ENCODE measurements around the gene MAGI1. TPM values are rescaled to one million over a fixed set of nuclear protein-coding genes. Genes with fewer than 3 reads are reported as not detected.

MAGI1 gene
- polyA plus RNA-seq, 3 donors, result not detected

DNA sequence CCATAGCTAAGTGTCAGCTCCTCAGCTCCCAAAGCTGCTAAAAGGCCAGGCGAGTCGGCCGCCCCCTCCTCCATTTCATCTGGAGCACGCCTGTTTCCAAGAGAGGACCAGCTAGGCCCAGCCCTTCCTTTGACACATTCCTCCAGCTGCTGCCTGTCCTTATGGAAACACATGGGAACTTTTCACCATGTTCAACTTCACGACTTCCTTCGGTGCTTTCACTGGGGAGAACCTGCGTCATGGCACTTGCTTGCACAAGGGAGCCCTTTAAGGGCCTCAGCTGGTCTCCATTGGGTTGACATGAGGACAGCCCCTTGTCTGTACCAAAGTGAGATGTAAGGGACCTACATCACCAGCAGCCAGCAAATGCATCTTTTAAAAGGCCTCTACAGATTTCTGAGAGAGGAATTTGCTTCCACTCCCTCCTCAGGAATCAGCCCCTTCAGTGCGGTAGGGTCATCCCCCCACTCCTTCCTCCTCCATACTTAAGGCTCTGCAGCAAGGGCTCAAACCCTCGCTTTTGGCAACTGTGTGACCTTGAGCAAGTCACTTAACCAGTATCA, 2.1 kb downstream of the MAGI1 start:
- Histone ChIP-seq H3K4me3 (replicated peaks in 1 of 3; ENCODE audit: low read depth in 2 of 3, low read length in 3 of 3) (no peak overlapping the region), H3K4me1 (ENCODE audit: control insufficient read depth in 1 of 2, insufficient read depth in 2 of 2, low read length in 2 of 2) (peaks cover 0 to 6% of the 10 kb centered on the region in 2 donors), H2AFZ (ENCODE audit: insufficient read depth, low read depth, low read length, poor library complexity, severe bottlenecking) (no peak overlapping the region), H3K4me2 (replicated peaks; ENCODE audit: extremely low read depth, low read length, poor library complexity, severe bottlenecking) (no peak overlapping the region), H3K27me3 (ENCODE audit: control insufficient read depth in 2 of 2, insufficient read depth in 2 of 2, low read length in 2 of 2) (peaks cover 42 to 59% of the 10 kb centered on the region in 2 donors), H3K27ac (ENCODE audit: low read depth in 1 of 2, low read length in 2 of 2) (no peak overlapping the region), H4K20me1 (ENCODE audit: insufficient read depth, low read length) (no peaks in the 10 kb centered on the region), H3K9ac (ENCODE audit: insufficient read depth, low read length, poor library complexity, severe bottlenecking) (no peak overlapping the region), H3K36me3 (replicated peaks in 1 of 2; ENCODE audit: control insufficient read depth in 1 of 2, insufficient read depth in 2 of 2, low read length in 2 of 2) (no peaks in the 10 kb centered on the region), H3K79me2 (ENCODE audit: insufficient read depth, low read length) (no peaks in the 10 kb centered on the region), H3K9me3 (replicated peaks in 1 of 2; ENCODE audit: control insufficient read depth in 1 of 2, insufficient read depth in 1 of 2, low read length in 2 of 2) (peaks cover 0 to 21% of the 10 kb centered on the region in 2 donors)
- intact Hi-C loops (cut with micrococcal nuclease), result no loop called here
- peaks cover 0 to 3% of the 10 kb centered on the region in 2 donors for H3K36me3 Mint-ChIP-seq
- peaks cover 0 to 12% (median 7%) of the 10 kb centered on the region in 7 donors for H3K9me3 Mint-ChIP-seq
- no peak for DNase-seq
- no peak overlapping the region for H3K27ac Mint-ChIP-seq
- 82% methylated on average over 6 of the region's 9 CpGs for WGBS (ENCODE audit: insufficient coverage)
- peaks cover 51 to 63% (median 51%) of the 10 kb centered on the region in 3 donors for H3K27me3 Mint-ChIP-seq (ENCODE audit: low read depth in 3 of 3)
- TF ChIP-seq, protein P1, sequence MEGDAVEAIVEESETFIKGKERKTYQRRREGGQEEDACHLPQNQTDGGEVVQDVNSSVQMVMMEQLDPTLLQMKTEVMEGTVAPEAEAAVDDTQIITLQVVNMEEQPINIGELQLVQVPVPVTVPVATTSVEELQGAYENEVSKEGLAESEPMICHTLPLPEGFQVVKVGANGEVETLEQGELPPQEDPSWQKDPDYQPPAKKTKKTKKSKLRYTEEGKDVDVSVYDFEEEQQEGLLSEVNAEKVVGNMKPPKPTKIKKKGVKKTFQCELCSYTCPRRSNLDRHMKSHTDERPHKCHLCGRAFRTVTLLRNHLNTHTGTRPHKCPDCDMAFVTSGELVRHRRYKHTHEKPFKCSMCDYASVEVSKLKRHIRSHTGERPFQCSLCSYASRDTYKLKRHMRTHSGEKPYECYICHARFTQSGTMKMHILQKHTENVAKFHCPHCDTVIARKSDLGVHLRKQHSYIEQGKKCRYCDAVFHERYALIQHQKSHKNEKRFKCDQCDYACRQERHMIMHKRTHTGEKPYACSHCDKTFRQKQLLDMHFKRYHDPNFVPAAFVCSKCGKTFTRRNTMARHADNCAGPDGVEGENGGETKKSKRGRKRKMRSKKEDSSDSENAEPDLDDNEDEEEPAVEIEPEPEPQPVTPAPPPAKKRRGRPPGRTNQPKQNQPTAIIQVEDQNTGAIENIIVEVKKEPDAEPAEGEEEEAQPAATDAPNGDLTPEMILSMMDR (IDR thresholded peaks at IDR 0.05), result no peak
- peaks cover 8% of the 10 kb centered on the region for H3K4me1 Mint-ChIP-seq
- H3K4me3 Mint-ChIP-seq, result peak overlapping the region in 1 of 2 donors; percentile 55

DNA sequence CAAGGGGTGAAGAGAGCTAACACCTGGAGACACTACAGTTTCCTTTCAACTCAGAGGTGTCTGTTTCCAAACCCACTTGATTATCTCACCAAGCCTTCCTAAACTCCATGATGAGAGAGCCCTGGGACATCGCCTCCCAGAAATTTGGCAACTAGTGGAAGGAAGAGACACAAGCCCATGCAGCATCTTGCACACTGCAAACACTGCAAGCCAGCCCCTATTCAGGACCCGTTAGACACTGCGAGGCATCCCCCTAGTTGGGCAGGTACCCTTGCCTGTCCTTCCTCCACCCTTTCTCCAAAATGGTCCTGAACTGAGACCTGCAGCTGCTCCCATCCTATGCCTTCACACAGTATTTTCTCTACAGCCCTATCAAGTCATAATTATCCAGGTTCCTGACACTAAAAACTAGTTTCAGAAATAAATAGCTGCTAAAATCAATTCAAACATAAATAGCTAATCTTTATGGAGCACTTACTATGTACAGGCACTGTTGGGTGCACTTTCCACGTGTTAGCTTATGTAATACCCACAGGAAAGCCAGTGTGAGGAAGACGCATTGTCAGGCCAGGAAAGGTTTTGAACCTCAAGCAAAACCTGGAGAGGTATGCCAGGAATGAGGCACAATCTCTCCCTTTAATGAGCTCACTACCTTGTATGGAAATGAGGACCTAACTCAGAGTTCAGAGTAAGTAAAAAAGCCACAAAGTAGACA, 2.8 kb downstream of the MAGI1 start:
- TF ChIP-seq, protein P1 (IDR thresholded peaks at IDR 0.05), result no peak
- WGBS (ENCODE audit: insufficient coverage), result 53% methylated on average over 4 of the region's 5 CpGs
- Histone ChIP-seq H3K27me3 (ENCODE audit: control insufficient read depth in 2 of 2, insufficient read depth in 2 of 2, low read length in 2 of 2) (peaks cover 39 to 53% of the 10 kb centered on the region in 2 donors), H3K4me1 (ENCODE audit: control insufficient read depth in 1 of 2, insufficient read depth in 2 of 2, low read length in 2 of 2) (peaks cover 0 to 6% of the 10 kb centered on the region in 2 donors), H3K79me2 (ENCODE audit: insufficient read depth, low read length) (no peaks in the 10 kb centered on the region), H3K4me3 (replicated peaks in 1 of 3; ENCODE audit: low read depth in 2 of 3, low read length in 3 of 3) (no peak overlapping the region), H4K20me1 (ENCODE audit: insufficient read depth, low read length) (no peaks in the 10 kb centered on the region), H3K9ac (ENCODE audit: insufficient read depth, low read length, poor library complexity, severe bottlenecking) (no peak overlapping the region), H3K27ac (ENCODE audit: low read depth in 1 of 2, low read length in 2 of 2) (no peak overlapping the region), H3K4me2 (replicated peaks; ENCODE audit: extremely low read depth, low read length, poor library complexity, severe bottlenecking) (no peak overlapping the region), H3K9me3 (replicated peaks in 1 of 2; ENCODE audit: control insufficient read depth in 1 of 2, insufficient read depth in 1 of 2, low read length in 2 of 2) (peaks cover 0 to 21% of the 10 kb centered on the region in 2 donors), H2AFZ (ENCODE audit: insufficient read depth, low read depth, low read length, poor library complexity, severe bottlenecking) (no peak overlapping the region), H3K36me3 (replicated peaks in 1 of 2; ENCODE audit: control insufficient read depth in 1 of 2, insufficient read depth in 2 of 2, low read length in 2 of 2) (no peaks in the 10 kb centered on the region)
- Mint-ChIP-seq H3K27me3 (ENCODE audit: low read depth in 3 of 3) (peaks cover 47 to 57% (median 51%) of the 10 kb centered on the region in 3 donors), H3K36me3 (peaks cover 0 to 3% of the 10 kb centered on the region in 2 donors), H3K27ac (no peak overlapping the region), H3K9me3 (peaks cover 0 to 12% (median 7%) of the 10 kb centered on the region in 7 donors), H3K4me3 (no peak overlapping the region), H3K4me1 (peaks cover 8% of the 10 kb centered on the region)
- DNase-seq, result no peak
- intact Hi-C loops (cut with micrococcal nuclease), result no loop called here

Data from CD14-positive monocyte (primary cell).